Glutamatergic neuron (in vitro differentiated cells): ENCODE results near the gene ZNF335. TPM values are rescaled to one million over a fixed set of nuclear protein-coding genes. Genes with fewer than 3 reads are reported as not detected.

ENCODE experiments used
- DNase-seq: peaks from one replicate; pipeline ENCODE4 v3.0.0; 2022
- H3K27ac Mint-ChIP-seq: one replicate; pipeline ENCODE4 v1.8.0; 2020; ENCODE audit warnings: mild to moderate bottlenecking, mixed read lengths, inconsistent platforms; ENCODE audit not compliant: unreplicated experiment
- H3K27me3 Mint-ChIP-seq: one replicate; pipeline ENCODE4 v1.8.0; 2020; ENCODE audit warnings: mild to moderate bottlenecking, moderate library complexity, mixed read lengths, inconsistent platforms; ENCODE audit not compliant: unreplicated experiment
- H3K36me3 Mint-ChIP-seq: one replicate; pipeline ENCODE4 v1.8.0; 2020; ENCODE audit warnings: mild to moderate bottlenecking, mixed read lengths, inconsistent platforms; ENCODE audit not compliant: unreplicated experiment
- H3K4me1 Mint-ChIP-seq: one replicate; pipeline ENCODE4 v1.8.0; 2020; ENCODE audit warnings: mild to moderate bottlenecking, low read depth, mixed read lengths, inconsistent platforms; ENCODE audit not compliant: unreplicated experiment
- H3K4me3 Mint-ChIP-seq: one replicate; pipeline ENCODE4 v1.8.0; 2020; ENCODE audit warnings: mild to moderate bottlenecking, mixed read lengths, inconsistent platforms; ENCODE audit not compliant: unreplicated experiment
- H3K9me3 Mint-ChIP-seq: one replicate; pipeline ENCODE4 v1.8.0; 2020; ENCODE audit warnings: mild to moderate bottlenecking, moderate library complexity, mixed read lengths, inconsistent platforms; ENCODE audit not compliant: unreplicated experiment
- CTCF ChIP-seq: fragments of 200-600 bp; sonication (generic); IDR thresholded peaks from one replicate; pipeline ENCODE4 v1.5.0; 2021; ENCODE audit not compliant: partially characterized antibody, unreplicated experiment
- total RNA-seq: library from RNA; stranded (reverse); fragmentation: NEBNext Ultra II Directional; extraction: Animal tissue kit (Norgen Biotek cat#: 25700); gene quantifications from one replicate; pipeline ENCODE4 v1.2.1, GENCODE V29; 2021; ENCODE audit not compliant: unreplicated experiment

ZNF335 gene
- total RNA-seq, 1 donor from 2014 or later, result 23.1 TPM

- peaks cover 8% of the 10 kb centered on the region for H3K4me1 Mint-ChIP-seq
- no peak for DNase-seq
These were observed 35.7 kb upstream of the ZNF335 start for GRCh38 chr20:46007671-46008070.

GRCh38 chr20:46006964-46007363, 35.0 kb upstream of the ZNF335 start:
- H3K9me3 Mint-ChIP-seq, result peaks cover 12% of the 10 kb centered on the region
- DNase-seq, result no peak
- no peak for TF ChIP-seq CTCF
- H3K4me1 Mint-ChIP-seq, result peaks cover 8% of the 10 kb centered on the region
- no peak overlapping the region for H3K27ac Mint-ChIP-seq
- H3K27me3 Mint-ChIP-seq, result peaks cover 5% of the 10 kb centered on the region
- peaks cover 6% of the 10 kb centered on the region for H3K36me3 Mint-ChIP-seq
- no peak overlapping the region for H3K4me3 Mint-ChIP-seq

More at GRCh38 chr20:46007671-46008070, 35.7 kb upstream of the ZNF335 start:
- Mint-ChIP-seq H3K4me3 (no peak overlapping the region), H3K27ac (no peak overlapping the region), H3K9me3 (peaks cover 12% of the 10 kb centered on the region), H3K36me3 (peaks cover 6% of the 10 kb centered on the region), H3K27me3 (peaks cover 7% of the 10 kb centered on the region)
- TF ChIP-seq CTCF, result no peak

- no peak for DNase-seq
- H3K27me3 Mint-ChIP-seq, result peaks cover 2% of the 10 kb centered on the region
- no peak overlapping the region for H3K27ac Mint-ChIP-seq
- H3K4me1 Mint-ChIP-seq, result peaks cover 8% of the 10 kb centered on the region
- TF ChIP-seq CTCF, result no peak
- H3K9me3 Mint-ChIP-seq, result peaks cover 6% of the 10 kb centered on the region
- no peak overlapping the region for H3K4me3 Mint-ChIP-seq
- no peaks in the 10 kb centered on the region for H3K36me3 Mint-ChIP-seq
These were observed 34.2 kb upstream of the ZNF335 start for GRCh38 chr20:46006022-46006705.

GRCh38 chr20:46004889-46005473, 33.0 kb upstream of the ZNF335 start:
- Mint-ChIP-seq H3K27ac (no peak overlapping the region), H3K9me3 (peaks cover 4% of the 10 kb centered on the region), H3K27me3 (peaks cover 2% of the 10 kb centered on the region), H3K4me1 (peaks cover 13% of the 10 kb centered on the region), H3K4me3 (no peak overlapping the region), H3K36me3 (no peaks in the 10 kb centered on the region)
- no peak for TF ChIP-seq CTCF
- DNase-seq, result no peak

DNA sequence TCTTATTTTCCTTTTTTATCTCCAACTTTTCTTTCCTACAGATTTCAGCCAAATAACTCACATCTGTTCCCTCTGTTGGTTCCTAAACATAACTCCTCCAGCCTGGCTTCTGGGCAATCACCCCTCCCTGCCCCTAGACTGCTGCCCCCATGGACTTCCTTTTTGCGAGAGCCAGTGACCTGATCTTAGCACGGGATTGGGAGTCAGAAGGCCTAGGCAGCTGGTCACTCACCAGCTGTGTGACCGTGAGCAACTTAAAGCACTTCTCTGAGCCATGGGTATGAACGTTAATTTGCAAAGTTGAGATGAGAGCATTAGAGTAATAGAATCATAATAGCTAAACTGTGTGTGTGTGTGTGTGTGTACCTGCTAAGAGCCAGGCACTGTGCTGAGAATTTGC, 32.2 kb upstream of the ZNF335 start:
- peaks cover 13% of the 10 kb centered on the region for H3K4me1 Mint-ChIP-seq
- no peak overlapping the region for H3K27ac Mint-ChIP-seq
- H3K27me3 Mint-ChIP-seq, result peaks cover 4% of the 10 kb centered on the region

More for the DNA sequence above, 32.2 kb upstream of the ZNF335 start:
- H3K9me3 Mint-ChIP-seq, result peaks cover 4% of the 10 kb centered on the region
- TF ChIP-seq CTCF, result no peak
- no peak overlapping the region for H3K4me3 Mint-ChIP-seq
- DNase-seq, result no peak
- no peaks in the 10 kb centered on the region for H3K36me3 Mint-ChIP-seq
